ENCODE data around the gene NEDD4.

DNA sequence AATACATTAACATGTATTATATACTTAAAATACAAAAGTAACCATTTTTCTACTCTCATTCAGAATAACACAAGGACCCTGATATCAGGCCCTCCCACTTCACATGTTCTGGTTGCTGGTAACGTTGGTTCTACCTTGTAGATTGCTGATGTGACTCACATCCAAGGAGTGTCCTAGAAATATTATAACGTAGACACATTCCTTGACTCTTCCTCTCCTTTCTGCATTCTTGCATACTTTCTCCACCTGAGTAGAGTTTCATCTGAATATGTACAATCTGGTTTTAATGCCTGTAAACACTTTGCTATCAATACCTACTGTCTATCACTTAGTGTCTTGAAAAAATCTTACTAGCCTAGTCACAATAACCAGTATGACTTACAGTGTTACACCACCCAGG lies 35.0 kb upstream of the NEDD4 start:
- TF ChIP-seq, protein P1, sequence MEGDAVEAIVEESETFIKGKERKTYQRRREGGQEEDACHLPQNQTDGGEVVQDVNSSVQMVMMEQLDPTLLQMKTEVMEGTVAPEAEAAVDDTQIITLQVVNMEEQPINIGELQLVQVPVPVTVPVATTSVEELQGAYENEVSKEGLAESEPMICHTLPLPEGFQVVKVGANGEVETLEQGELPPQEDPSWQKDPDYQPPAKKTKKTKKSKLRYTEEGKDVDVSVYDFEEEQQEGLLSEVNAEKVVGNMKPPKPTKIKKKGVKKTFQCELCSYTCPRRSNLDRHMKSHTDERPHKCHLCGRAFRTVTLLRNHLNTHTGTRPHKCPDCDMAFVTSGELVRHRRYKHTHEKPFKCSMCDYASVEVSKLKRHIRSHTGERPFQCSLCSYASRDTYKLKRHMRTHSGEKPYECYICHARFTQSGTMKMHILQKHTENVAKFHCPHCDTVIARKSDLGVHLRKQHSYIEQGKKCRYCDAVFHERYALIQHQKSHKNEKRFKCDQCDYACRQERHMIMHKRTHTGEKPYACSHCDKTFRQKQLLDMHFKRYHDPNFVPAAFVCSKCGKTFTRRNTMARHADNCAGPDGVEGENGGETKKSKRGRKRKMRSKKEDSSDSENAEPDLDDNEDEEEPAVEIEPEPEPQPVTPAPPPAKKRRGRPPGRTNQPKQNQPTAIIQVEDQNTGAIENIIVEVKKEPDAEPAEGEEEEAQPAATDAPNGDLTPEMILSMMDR (IDR thresholded peaks at IDR 0.05; ENCODE audit: low read depth, low read length, poor library complexity, severe bottlenecking): no peak
- TF ChIP-seq EZH2phosphoT487 (IDR thresholded peaks at IDR 0.05; ENCODE audit: borderline replicate concordance, low read length): no peak
